Measurements from ENCODE around the gene TST.
"Not testable (repeated sequence)": the region's sequence is repeated elsewhere in the genome, so short reads cannot be mapped to it uniquely, and the experiment has no call there.

The TST gene

GRCh38 chr22:37014415-37014806 is 4.8 kb downstream of the TST start:
- DNase-seq (ENCODE audit: low read depth), result no peak

- no peak for DNase-seq (ENCODE audit: low read depth)
These were observed 6.3 kb downstream of the TST start for GRCh38 chr22:37012956-37013355.

- no peak for DNase-seq (ENCODE audit: low read depth)
These were observed 6.9 kb downstream of the TST start for GRCh38 chr22:37012262-37012904.

- DNase-seq (ENCODE audit: low read depth), result no peak
These were observed 7.8 kb downstream of the TST start for GRCh38 chr22:37011472-37011871.

- no peak for DNase-seq (ENCODE audit: low read depth)
These were observed 8.3 kb downstream of the TST start for GRCh38 chr22:37010976-37011375.

- DNase-seq (ENCODE audit: low read depth), result no peak
These were observed 9.1 kb downstream of the TST start for GRCh38 chr22:37010174-37010573.

GRCh38 chr22:37009490-37009889 is 9.8 kb downstream of the TST start:
- DNase-seq (ENCODE audit: low read depth), result no peak

- no peak for DNase-seq (ENCODE audit: low read depth)
These were observed 10.9 kb downstream of the TST start for GRCh38 chr22:37008365-37008764.

- no peak for DNase-seq (ENCODE audit: low read depth)
These were observed 11.6 kb downstream of the TST start for GRCh38 chr22:37007651-37008050.

GRCh38 chr22:37002633-37003032 is 16.6 kb downstream of the TST start:
- no peak for DNase-seq (ENCODE audit: low read depth)

GRCh38 chr22:37001826-37002225 is 17.4 kb downstream of the TST start:
- DNase-seq (ENCODE audit: low read depth), result no peak

GRCh38 chr22:37000676-37001534 is 18.3 kb downstream of the TST start:
- DNase-seq (ENCODE audit: low read depth), result no peak

GRCh38 chr22:36999463-36999862 is 19.8 kb downstream of the TST start:
- no peak for DNase-seq (ENCODE audit: low read depth)

- DNase-seq (ENCODE audit: low read depth), result no peak
These were observed 20.5 kb downstream of the TST start for GRCh38 chr22:36998620-36999351.

- no peak for DNase-seq (ENCODE audit: low read depth)
These were observed 21.5 kb downstream of the TST start for GRCh38 chr22:36997746-36998145.

- no peak for DNase-seq (ENCODE audit: low read depth)
These were observed 28.0 kb downstream of the TST start for GRCh38 chr22:36991206-36991605.

- no peak for DNase-seq (ENCODE audit: low read depth)
These were observed 28.8 kb downstream of the TST start for GRCh38 chr22:36990457-36990856.

- not testable (repeated sequence) for DNase-seq (ENCODE audit: low read depth)
These were observed 30.2 kb downstream of the TST start for GRCh38 chr22:36989012-36989411.

GRCh38 chr22:36988075-36988832 is 31.0 kb downstream of the TST start:
- DNase-seq (ENCODE audit: low read depth), result no peak

GRCh38 chr22:36986242-36986821 is 32.9 kb downstream of the TST start:
- DNase-seq (ENCODE audit: low read depth), result no peak

GRCh38 chr22:36985211-36985889 is 33.9 kb downstream of the TST start:
- no peak for DNase-seq (ENCODE audit: low read depth)
